Loucy (cell line): ENCODE measurements around the gene WDR31.

ENCODE experiments used
- H2AFZ ChIP-seq: fragments of 200-600 bp; sonication (generic); 2 replicates; pipeline ENCODE4 v1.6.0; 2016; ENCODE audit warnings: antibody characterized with exemption, mild to moderate bottlenecking, low read length, moderate library complexity
- H3F3A ChIP-seq: fragments of 200-600 bp; 2 replicates; pipeline ENCODE4 v1.6.0; 2016; ENCODE audit warnings: antibody characterized with exemption, low read depth, mild to moderate bottlenecking
- H3K27me3 ChIP-seq: fragments of 200-600 bp; sonication (generic); 2 replicates; pipeline ENCODE4 v1.6.1; 2014; ENCODE audit warnings: low read length, mild to moderate bottlenecking; ENCODE audit not compliant: insufficient read depth, poor library complexity, severe bottlenecking
- H3K36me3 ChIP-seq: fragments of 200-600 bp; sonication (generic); 2 replicates; pipeline ENCODE4 v1.6.1; 2016; ENCODE audit warnings: low read length; ENCODE audit not compliant: insufficient read depth
- H3K4me1 ChIP-seq: fragments of 200-600 bp; sonication (generic); 2 replicates; pipeline ENCODE4 v1.5.1; 2014; ENCODE audit warnings: low read length, mild to moderate bottlenecking; ENCODE audit not compliant: insufficient read depth, poor library complexity, severe bottlenecking
- H3K4me2 ChIP-seq: fragments of 200-600 bp; sonication (generic); 2 replicates; pipeline ENCODE4 v1.6.0; 2014; ENCODE audit warnings: antibody characterized with exemption, low read length, low read depth, mild to moderate bottlenecking; ENCODE audit not compliant: poor library complexity, severe bottlenecking
- H3K4me3 ChIP-seq: fragments of 200-600 bp; sonication (generic); 2 replicates; pipeline ENCODE4 v1.5.1; 2014; ENCODE audit warnings: low read length, mild to moderate bottlenecking, mixed read lengths; ENCODE audit not compliant: poor library complexity, severe bottlenecking
- H3K79me2 ChIP-seq: fragments of 200-600 bp; sonication (generic); 2 replicates; pipeline ENCODE4 v1.6.1; 2014; ENCODE audit warnings: low read length; ENCODE audit not compliant: insufficient read depth
- H3K9ac ChIP-seq: fragments of 200-600 bp; sonication (generic); 2 replicates; pipeline ENCODE4 v1.6.0; 2014; ENCODE audit warnings: mild to moderate bottlenecking, low read depth, low read length, moderate library complexity; ENCODE audit not compliant: poor library complexity, severe bottlenecking
- H3K9me2 ChIP-seq: fragments of 200-600 bp; sonication (generic); replicated peaks from 2 replicates; pipeline ENCODE4 v1.6.1; 2016; ENCODE audit warnings: low read depth, low read length, mixed read lengths
- H3K9me3 ChIP-seq: fragments of 200-600 bp; sonication (generic); 2 replicates; pipeline ENCODE4 v1.6.1; 2014; ENCODE audit warnings: mild to moderate bottlenecking, antibody characterized with exemption, low read length, low read depth; ENCODE audit not compliant: insufficient read depth
- H4K20me1 ChIP-seq: fragments of 200-600 bp; sonication (generic); 2 replicates; pipeline ENCODE4 v1.6.0; 2014; ENCODE audit warnings: antibody characterized with exemption, low read length, mild to moderate bottlenecking; ENCODE audit not compliant: insufficient read depth, poor library complexity, severe bottlenecking
- EZH2phosphoT487 ChIP-seq: fragments of 200-600 bp; IDR thresholded peaks from 2 replicates; pipeline ENCODE4 v1.6.1; 2018; ENCODE audit warnings: antibody characterized with exemption, mild to moderate bottlenecking, moderate library complexity, borderline replicate concordance
- TF ChIP-seq, protein P1 (sequence below): fragments of 200-600 bp; sonication (generic); conservative IDR thresholded peaks from 2 replicates; pipeline ENCODE4 v1.5.1; 2014; ENCODE audit warnings: mild to moderate bottlenecking, antibody characterized with exemption, low read length

The WDR31 gene

DNA sequence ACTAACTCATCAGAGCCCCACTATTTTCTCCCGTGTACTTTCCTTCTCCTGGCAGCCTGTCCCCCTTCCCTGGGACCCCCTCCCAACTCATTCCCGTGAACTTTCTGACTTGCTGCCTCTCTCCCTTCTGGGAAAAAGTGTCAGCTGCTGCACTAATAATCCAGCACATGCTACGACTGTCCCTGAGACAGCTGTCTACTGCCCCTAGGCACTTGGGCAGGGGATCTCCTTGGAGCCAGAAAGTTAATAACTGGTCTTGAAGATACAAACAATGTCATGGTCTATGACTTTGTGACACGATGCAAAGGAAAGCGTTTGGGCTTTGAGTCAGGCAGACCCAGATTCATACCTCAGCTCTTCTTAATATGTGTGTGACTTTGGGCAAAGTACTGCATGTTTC, 26.8 kb downstream of the WDR31 start:
- Histone ChIP-seq H3K27me3 (no peaks in the 10 kb centered on the region), H3K9me3 (no peaks in the 10 kb centered on the region), H3K4me3 (no peak overlapping the region), H3K9ac (no peak overlapping the region), H3K36me3 (no peaks in the 10 kb centered on the region), H2AFZ (no peak overlapping the region), H3F3A (no peaks in the 10 kb centered on the region), H4K20me1 (no peaks in the 10 kb centered on the region), H3K4me2 (no peak overlapping the region), H3K9me2 (no peaks in the 10 kb centered on the region), H3K4me1 (no peaks in the 10 kb centered on the region), H3K79me2 (no peaks in the 10 kb centered on the region)
- TF ChIP-seq, protein P1, sequence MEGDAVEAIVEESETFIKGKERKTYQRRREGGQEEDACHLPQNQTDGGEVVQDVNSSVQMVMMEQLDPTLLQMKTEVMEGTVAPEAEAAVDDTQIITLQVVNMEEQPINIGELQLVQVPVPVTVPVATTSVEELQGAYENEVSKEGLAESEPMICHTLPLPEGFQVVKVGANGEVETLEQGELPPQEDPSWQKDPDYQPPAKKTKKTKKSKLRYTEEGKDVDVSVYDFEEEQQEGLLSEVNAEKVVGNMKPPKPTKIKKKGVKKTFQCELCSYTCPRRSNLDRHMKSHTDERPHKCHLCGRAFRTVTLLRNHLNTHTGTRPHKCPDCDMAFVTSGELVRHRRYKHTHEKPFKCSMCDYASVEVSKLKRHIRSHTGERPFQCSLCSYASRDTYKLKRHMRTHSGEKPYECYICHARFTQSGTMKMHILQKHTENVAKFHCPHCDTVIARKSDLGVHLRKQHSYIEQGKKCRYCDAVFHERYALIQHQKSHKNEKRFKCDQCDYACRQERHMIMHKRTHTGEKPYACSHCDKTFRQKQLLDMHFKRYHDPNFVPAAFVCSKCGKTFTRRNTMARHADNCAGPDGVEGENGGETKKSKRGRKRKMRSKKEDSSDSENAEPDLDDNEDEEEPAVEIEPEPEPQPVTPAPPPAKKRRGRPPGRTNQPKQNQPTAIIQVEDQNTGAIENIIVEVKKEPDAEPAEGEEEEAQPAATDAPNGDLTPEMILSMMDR, result no peak
- no peak for TF ChIP-seq EZH2phosphoT487

DNA sequence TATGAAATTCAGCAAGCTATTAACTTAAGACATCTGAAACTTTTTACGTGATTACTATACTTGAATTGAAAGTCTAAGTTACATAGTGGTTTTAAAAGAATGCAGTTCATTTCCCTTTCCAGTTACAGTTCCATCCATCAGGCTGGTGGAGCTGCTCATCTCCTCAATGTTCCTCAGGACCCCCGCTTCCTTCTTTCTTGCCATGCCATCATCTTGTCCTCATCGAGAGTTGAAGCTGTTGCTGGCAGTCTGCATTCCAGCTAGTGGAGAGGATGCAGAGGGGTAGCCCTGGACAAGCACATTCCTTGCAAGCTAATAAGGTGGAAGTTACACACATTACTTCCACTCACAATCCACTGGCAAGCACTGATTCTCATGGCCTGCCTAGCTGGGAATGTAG, 28.1 kb downstream of the WDR31 start:
- H3K9ac ChIP-seq, result no peak overlapping the region
- H3F3A ChIP-seq, result no peaks in the 10 kb centered on the region
- H3K4me2 ChIP-seq, result no peak overlapping the region
- H3K9me3 ChIP-seq, result no peaks in the 10 kb centered on the region
- H3K4me3 ChIP-seq, result no peak overlapping the region
- TF ChIP-seq, protein P1, result no peak
- TF ChIP-seq EZH2phosphoT487, result no peak
- no peaks in the 10 kb centered on the region for H3K27me3 ChIP-seq
- H3K9me2 ChIP-seq, result no peaks in the 10 kb centered on the region
- no peaks in the 10 kb centered on the region for H4K20me1 ChIP-seq
- H3K36me3 ChIP-seq, result no peaks in the 10 kb centered on the region
- no peak overlapping the region for H2AFZ ChIP-seq
- H3K4me1 ChIP-seq, result no peaks in the 10 kb centered on the region
- no peaks in the 10 kb centered on the region for H3K79me2 ChIP-seq

DNA sequence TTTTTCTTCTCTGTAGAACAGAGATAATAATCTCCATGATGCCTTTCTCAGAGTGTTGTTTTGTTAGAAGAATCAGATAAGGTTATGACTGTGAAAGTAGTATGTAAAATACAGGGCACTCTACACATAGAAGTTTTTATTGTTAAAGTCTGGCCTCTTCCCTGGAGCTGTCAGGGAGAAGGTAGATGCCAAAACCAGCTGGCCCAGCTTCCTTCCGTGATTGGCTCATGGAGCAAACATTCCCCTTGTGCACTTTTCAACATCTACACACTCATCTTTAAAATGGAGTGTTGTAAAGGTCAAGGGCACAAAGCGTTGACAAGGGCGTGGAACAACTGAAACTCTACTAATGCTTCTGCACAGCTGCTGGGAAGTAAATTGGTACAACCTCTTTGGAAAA, 29.5 kb downstream of the WDR31 start:
- Histone ChIP-seq H3K4me1 (no peaks in the 10 kb centered on the region), H3K79me2 (no peaks in the 10 kb centered on the region), H3K9me2 (no peaks in the 10 kb centered on the region), H3K4me2 (no peak overlapping the region), H3K27me3 (no peaks in the 10 kb centered on the region), H3K36me3 (no peaks in the 10 kb centered on the region), H3K4me3 (no peak overlapping the region), H3K9ac (no peak overlapping the region), H4K20me1 (no peaks in the 10 kb centered on the region), H3F3A (no peaks in the 10 kb centered on the region), H2AFZ (no peak overlapping the region), H3K9me3 (no peaks in the 10 kb centered on the region)
- TF ChIP-seq, protein P1, result no peak
- no peak for TF ChIP-seq EZH2phosphoT487
